LoVo (cell line): ENCODE results near the gene PCDHGB4.
"Not testable (repeated sequence)": the region's sequence is repeated elsewhere in the genome, so short reads cannot be mapped to it uniquely, and the experiment has no call there.

Experiments used
- DNase-seq: peaks from one replicate; pipeline ENCODE4 v3.0.0-alpha.2; 2016; ENCODE audit warnings: low spot score

Gene PCDHGB4

DNA sequence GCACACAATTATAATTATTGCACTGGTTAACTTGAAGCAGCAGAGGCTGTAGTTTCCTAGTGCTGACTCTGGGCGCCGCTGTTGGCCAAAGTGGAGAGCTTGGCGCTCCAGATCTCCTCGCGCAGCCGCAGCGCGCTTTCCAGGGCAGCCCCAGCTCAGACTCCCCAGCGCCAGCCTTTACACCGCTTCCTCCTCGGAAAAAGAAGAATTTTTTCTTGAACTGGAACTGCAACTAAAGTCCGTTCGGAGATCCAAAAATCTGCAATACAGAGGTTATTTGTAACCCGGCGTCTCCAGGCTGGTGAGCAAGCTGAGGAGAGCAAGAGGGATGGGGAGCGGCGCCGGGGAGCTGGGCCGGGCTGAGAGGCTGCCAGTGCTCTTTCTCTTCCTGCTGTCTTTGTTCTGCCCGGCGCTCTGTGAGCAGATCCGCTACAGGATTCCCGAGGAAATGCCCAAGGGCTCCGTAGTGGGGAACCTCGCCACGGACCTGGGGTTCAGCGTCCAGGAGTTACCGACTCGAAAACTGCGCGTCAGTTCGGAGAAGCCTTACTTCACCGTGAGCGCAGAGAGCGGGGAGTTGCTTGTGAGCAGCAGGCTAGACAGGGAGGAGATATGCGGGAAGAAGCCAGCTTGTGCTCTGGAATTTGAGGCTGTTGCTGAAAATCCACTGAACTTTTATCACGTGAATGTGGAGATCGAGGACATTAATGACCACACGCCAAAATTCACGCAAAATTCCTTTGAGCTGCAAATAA is at the start of gene PCDHGB4:
Gene PCDHGB4, plus strand, starts transcription at position 142 of the 755 bp plus-strand sequence. Its CDS starts 187 bp downstream, at position 329.
- DNase-seq = not testable (repeated sequence)

DNA sequence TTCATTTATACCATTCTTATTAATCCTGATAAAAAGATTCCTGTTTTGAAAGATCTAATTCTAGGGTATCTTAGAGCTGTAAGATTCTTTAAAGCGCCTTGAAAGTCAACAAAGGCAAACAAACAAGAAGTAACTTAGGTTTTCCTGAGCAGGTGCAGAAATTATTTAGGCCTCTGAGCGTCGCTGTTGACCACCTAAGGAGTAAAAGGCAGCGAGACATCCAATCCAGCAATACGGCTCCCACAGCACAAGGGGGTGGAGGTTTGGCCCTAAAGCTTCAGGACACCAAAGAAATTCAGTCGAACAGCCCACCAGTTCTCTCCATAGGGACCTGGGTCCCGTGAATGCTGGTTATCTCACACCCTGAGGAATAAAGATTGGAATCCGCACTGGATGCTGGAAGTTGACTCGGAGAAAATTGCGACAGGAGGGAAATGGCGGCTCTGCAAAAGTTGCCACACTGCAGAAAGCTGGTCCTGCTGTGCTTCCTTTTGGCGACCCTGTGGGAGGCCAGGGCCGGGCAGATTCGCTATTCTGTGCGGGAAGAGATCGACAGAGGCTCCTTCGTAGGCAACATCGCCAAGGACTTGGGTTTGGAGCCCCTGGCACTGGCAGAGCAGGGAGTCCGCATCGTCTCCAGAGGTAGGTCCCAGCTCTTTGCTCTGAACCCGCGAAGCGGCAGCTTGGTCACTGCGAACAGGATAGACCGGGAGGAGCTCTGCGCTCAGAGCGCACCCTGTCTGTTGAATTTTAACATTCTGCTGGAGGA is 48.8 kb upstream of the PCDHGB4 start, which contains the start of gene PCDHGA2:
Gene PCDHGA2, plus strand, starts transcription at position 223 of the 769 bp plus-strand sequence.
- DNase-seq = no peak

GRCh38 chr5:141340781-141341354 is 46.6 kb upstream of the PCDHGB4 start:
- not testable (repeated sequence) for DNase-seq

- no peak for DNase-seq
Observed at GRCh38 chr5:141342773-141343172, 44.7 kb upstream of the PCDHGB4 start.

DNA sequence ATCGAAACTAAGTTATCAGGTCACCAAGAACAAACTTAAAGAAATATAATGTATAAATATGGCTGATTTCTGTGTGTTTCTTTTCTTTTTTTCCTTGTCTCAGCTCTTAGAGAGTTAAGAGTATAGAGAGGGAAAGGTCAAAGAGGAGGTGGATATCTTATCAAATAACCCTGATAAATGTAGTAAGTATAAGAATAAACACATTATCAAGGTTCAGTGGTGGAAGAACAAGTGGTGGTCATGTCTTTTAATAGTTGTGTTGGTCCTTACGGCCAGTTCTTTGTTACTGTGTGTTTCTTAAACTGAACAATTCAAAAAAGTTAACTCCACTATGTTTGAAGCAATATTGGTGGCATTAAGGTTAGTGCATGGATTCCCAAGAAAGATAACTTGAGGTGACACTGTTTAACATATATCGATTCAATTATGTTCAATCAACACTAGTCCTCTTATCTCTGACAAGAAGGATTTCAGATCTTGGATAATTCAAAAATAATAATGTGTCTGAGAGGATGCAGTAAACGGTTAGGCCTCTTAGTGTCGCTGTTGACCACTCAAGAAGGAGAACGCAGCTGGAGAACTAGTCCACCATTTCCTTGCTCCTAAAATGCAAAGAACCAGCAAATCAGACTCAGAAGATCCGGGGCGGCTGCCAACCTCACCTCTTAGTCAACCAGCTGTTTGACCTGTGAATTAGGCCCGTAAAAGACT is 44.1 kb upstream of the PCDHGB4 start, which contains the start of gene PCDHGA3:
Gene PCDHGA3, plus strand, starts transcription at position 588 of the 711 bp plus-strand sequence. CDS start 205 bp downstream, outside the sequence.
- no peak for DNase-seq

- no peak for DNase-seq
Observed at GRCh38 chr5:141343953-141344463, 43.5 kb upstream of the PCDHGB4 start.

GRCh38 chr5:141345327-141345726 is 42.2 kb upstream of the PCDHGB4 start:
- no peak for DNase-seq

GRCh38 chr5:141346017-141346416 is 41.5 kb upstream of the PCDHGB4 start:
- DNase-seq = not testable (repeated sequence)

GRCh38 chr5:141349917-141350619 is 37.4 kb upstream of the PCDHGB4 start, which contains the start of gene PCDHGB1:
Gene PCDHGB1, plus strand, starts transcription at chr5:141350099. Its CDS starts 162 bp downstream, at chr5:141350261.
- no peak for DNase-seq

- DNase-seq = no peak
Observed at GRCh38 chr5:141351591-141351990, 35.9 kb upstream of the PCDHGB4 start.

- no peak for DNase-seq
Observed at GRCh38 chr5:141354900-141355469, 32.5 kb upstream of the PCDHGB4 start, which contains the start of gene PCDHGA4. Gene PCDHGA4, plus strand, starts transcription at chr5:141355021. Its CDS starts 87 bp downstream, at chr5:141355108.

GRCh38 chr5:141355641-141356040 is 31.9 kb upstream of the PCDHGB4 start:
- no peak for DNase-seq

DNA sequence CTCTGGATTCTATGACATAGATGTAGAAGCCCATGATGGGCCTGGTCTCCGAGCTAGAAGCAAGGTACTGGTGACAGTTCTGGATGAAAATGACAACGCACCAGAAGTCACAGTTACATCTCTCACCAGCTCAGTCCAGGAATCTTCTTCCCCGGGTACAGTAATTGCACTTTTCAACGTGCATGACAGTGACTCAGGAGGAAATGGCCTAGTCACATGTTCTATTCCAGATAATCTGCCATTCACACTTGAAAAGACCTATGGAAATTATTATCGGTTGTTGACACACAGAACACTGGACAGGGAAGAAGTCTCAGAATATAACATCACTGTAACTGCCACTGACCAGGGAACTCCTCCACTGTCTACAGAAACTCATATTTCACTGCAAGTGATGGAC is 31.4 kb upstream of the PCDHGB4 start:
- no peak for DNase-seq

GRCh38 chr5:141356950-141357349 is 30.5 kb upstream of the PCDHGB4 start:
- DNase-seq = no peak

- peak; percentile 21 for DNase-seq
Observed at GRCh38 chr5:141359790-141360426, 27.6 kb upstream of the PCDHGB4 start, which contains the start of gene PCDHGB2. Gene PCDHGB2, plus strand, starts transcription at chr5:141359994. Its CDS starts 142 bp downstream, at chr5:141360136.

DNA sequence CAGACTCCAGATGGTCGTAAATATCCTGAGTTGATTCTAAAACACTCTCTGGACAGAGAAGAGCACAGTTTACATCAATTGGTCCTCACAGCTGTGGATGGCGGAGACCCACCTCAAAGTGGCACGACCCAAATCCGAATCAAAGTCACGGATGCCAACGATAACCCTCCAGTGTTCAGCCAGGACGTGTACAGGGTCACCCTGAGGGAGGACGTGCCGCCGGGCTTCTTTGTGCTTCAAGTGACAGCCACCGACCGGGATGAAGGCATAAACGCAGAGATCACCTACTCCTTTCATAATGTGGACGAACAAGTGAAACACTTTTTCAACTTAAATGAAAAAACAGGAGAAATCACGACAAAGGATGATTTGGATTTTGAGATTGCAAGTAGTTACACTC is 26.8 kb upstream of the PCDHGB4 start:
- no peak for DNase-seq

- no peak for DNase-seq
Observed at GRCh38 chr5:141362719-141363118, 24.8 kb upstream of the PCDHGB4 start.

GRCh38 chr5:141363952-141364660 is 23.4 kb upstream of the PCDHGB4 start, which contains the start of gene PCDHGA5:
Gene PCDHGA5, plus strand, starts transcription at chr5:141364162. Its CDS starts 169 bp downstream, at chr5:141364331.
- DNase-seq = no peak
